SU-DHL-6 (cell line): ENCODE data around the gene TNFAIP1.

Experiments
- CTCF ChIP-seq: fragments of 200-600 bp; sonication (generic); IDR thresholded peaks from one replicate; pipeline ENCODE4 v1.5.1; 2017; ENCODE audit warnings: antibody characterized with exemption, mild to moderate bottlenecking, low read length, moderate library complexity; ENCODE audit not compliant: insufficient read depth, poor library complexity, severe bottlenecking
- EZH2phosphoT487 ChIP-seq: fragments of 200-600 bp; sonication (generic), shearing (Covaris generic); conservative IDR thresholded peaks from 2 replicates; pipeline ENCODE4 v1.6.1; 2018; ENCODE audit warnings: mild to moderate bottlenecking, antibody characterized with exemption, low read length, moderate library complexity, mixed read lengths

- TF ChIP-seq CTCF (no peak), EZH2phosphoT487 (no peak)
These were observed 2.7 kb downstream of the TNFAIP1 start for GRCh38 chr17:28338056-28338768.
